Measurements from ENCODE around the gene TNFAIP1. TPM values are rescaled to one million over a fixed set of nuclear protein-coding genes. Genes with fewer than 3 reads are reported as not detected.

Gene TNFAIP1
- total RNA-seq, result 10 to 100 TPM; 10.5 to 15.7 (median 14.6) TPM
- 10.7 TPM for total RNA-seq (2013)

- WGBS (ENCODE audit: insufficient coverage), result under 1% methylated on average over 62 of the region's 62 CpGs
- Histone ChIP-seq H3K4me3 (ENCODE audit: low read length) (peak within 1 kb of the TSS; percentile 74), H3K4me1 (ENCODE audit: control insufficient read depth, insufficient read depth, low read length) (peaks cover 20% of the 10 kb centered on the region), H3K9me3 (ENCODE audit: control insufficient read depth, insufficient read depth, low read length) (no peaks in the 10 kb centered on the region), H3K27ac (ENCODE audit: low read length) (peak within 1 kb of the TSS; percentile 90), H3K36me3 (ENCODE audit: control insufficient read depth, insufficient read depth, low read length) (peaks cover 19% of the 10 kb centered on the region), H3K27me3 (ENCODE audit: control insufficient read depth, insufficient read depth, low read length) (no peaks in the 10 kb centered on the region)
- Mint-ChIP-seq H3K9me3 (no peaks in the 10 kb centered on the region), H3K4me3 (peak within 1 kb of the TSS; percentile 99), H3K27me3 (ENCODE audit: low read depth in 2 of 2) (no peaks in the 10 kb centered on the region), H3K27ac (peak within 1 kb of the TSS; percentile 94 to 100), H3K36me3 (no peaks in the 10 kb centered on the region), H3K4me1 (peaks cover 25 to 49% of the 10 kb centered on the region in 2 donors)
- DNase-seq (peak; percentile 92 to 99), ATAC-seq (peak; percentile 94 to 99 (median 94))
- intact Hi-C loops (cut with micrococcal nuclease), result loop anchor here (1.0 to 10.0 kb wide), 3 partner anchors 16 to 379 kb away; partner anchors contain the start of genes POLDIP2, PROCA1, RAB34 and RPL23A
- no peak for TF ChIP-seq CTCF (IDR thresholded peaks at IDR 0.05)
Observed at GRCh38 chr17:28335201-28335958, at the start of gene TNFAIP1, which contains the start of gene IFT20. TNFAIP1 (plus strand) TSS chr17:28335761; CDS start chr17:28339522, 3,761 bp downstream. IFT20 (minus strand) TSS chr17:28335472; CDS start chr17:28331985, 3,487 bp downstream.

- intact Hi-C loops (cut with micrococcal nuclease), result no loop called here
- TF ChIP-seq CTCF (IDR thresholded peaks at IDR 0.05), result no peak
- ATAC-seq, result no peak
Observed at GRCh38 chr17:28285965-28286364, 49.6 kb upstream of the TNFAIP1 start.

GRCh38 chr17:28290703-28291102, 44.9 kb upstream of the TNFAIP1 start:
- 87% methylated on average over 2 of the region's 2 CpGs for WGBS (ENCODE audit: insufficient coverage)
- no peak overlapping the region for H3K27ac Mint-ChIP-seq

More at GRCh38 chr17:28285965-28286364, 49.6 kb upstream of the TNFAIP1 start:
- Histone ChIP-seq H3K36me3 (ENCODE audit: control insufficient read depth, insufficient read depth, low read length) (no peaks in the 10 kb centered on the region), H3K4me3 (ENCODE audit: low read length) (no peak overlapping the region), H3K4me1 (ENCODE audit: control insufficient read depth, insufficient read depth, low read length) (no peaks in the 10 kb centered on the region), H3K27me3 (ENCODE audit: control insufficient read depth, insufficient read depth, low read length) (no peaks in the 10 kb centered on the region), H3K27ac (ENCODE audit: low read length) (no peak overlapping the region), H3K9me3 (ENCODE audit: control insufficient read depth, insufficient read depth, low read length) (no peaks in the 10 kb centered on the region)
- WGBS (ENCODE audit: insufficient coverage), result 75% methylated on average over 2 of the region's 2 CpGs
- H3K36me3 Mint-ChIP-seq, result no peaks in the 10 kb centered on the region
- no peaks in the 10 kb centered on the region for H3K4me1 Mint-ChIP-seq
- H3K9me3 Mint-ChIP-seq, result no peaks in the 10 kb centered on the region
- H3K4me3 Mint-ChIP-seq, result no peak overlapping the region
- no peak for DNase-seq
- H3K27ac Mint-ChIP-seq, result no peak overlapping the region
- peaks cover 7 to 32% of the 10 kb centered on the region in 2 donors for H3K27me3 Mint-ChIP-seq (ENCODE audit: low read depth in 2 of 2)

More at GRCh38 chr17:28290703-28291102, 44.9 kb upstream of the TNFAIP1 start:
- H3K9me3 Mint-ChIP-seq, result no peaks in the 10 kb centered on the region
- H3K4me3 Mint-ChIP-seq, result no peak overlapping the region
- DNase-seq (no peak), ATAC-seq (no peak)
- no peak for TF ChIP-seq CTCF (IDR thresholded peaks at IDR 0.05)
- H3K36me3 Mint-ChIP-seq, result no peaks in the 10 kb centered on the region
- Histone ChIP-seq H3K4me1 (ENCODE audit: control insufficient read depth, insufficient read depth, low read length) (no peaks in the 10 kb centered on the region), H3K27me3 (ENCODE audit: control insufficient read depth, insufficient read depth, low read length) (peaks cover 3% of the 10 kb centered on the region), H3K4me3 (ENCODE audit: low read length) (no peak overlapping the region), H3K36me3 (ENCODE audit: control insufficient read depth, insufficient read depth, low read length) (no peaks in the 10 kb centered on the region), H3K27ac (ENCODE audit: low read length) (no peak overlapping the region), H3K9me3 (ENCODE audit: control insufficient read depth, insufficient read depth, low read length) (no peaks in the 10 kb centered on the region)
- peaks cover 19 to 43% of the 10 kb centered on the region in 2 donors for H3K27me3 Mint-ChIP-seq (ENCODE audit: low read depth in 2 of 2)
- intact Hi-C loops (cut with micrococcal nuclease), result no loop called here
- no peaks in the 10 kb centered on the region for H3K4me1 Mint-ChIP-seq
